Measurements from ENCODE around the gene BTG4. TPM values are rescaled to one million over a fixed set of nuclear protein-coding genes. Genes with fewer than 3 reads are reported as not detected.

BTG4 gene
- total and polyA plus RNA-seq, 2 donors (not counting 1 experiment from before 2014, with no cell fraction given) = not detected

DNA sequence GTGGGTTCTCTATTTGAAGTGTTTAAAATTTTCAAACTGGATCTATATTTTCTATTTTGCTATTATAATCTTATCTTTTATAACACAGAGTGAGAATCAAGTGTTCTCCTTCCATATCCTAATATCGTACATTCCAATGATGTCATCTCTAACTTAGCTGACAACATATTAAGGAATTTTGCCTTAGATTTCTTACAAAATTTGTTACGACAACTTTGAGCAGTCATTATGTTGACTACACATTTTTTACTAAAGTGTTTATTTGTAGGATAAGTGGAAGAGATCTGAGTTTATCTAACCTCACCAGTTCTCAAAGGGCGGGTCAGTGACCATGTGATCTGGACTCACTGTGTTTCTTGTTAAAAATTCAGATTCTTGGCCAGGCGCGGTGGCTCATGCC is 12.7 kb downstream of the BTG4 start:
- 90% methylated on average over 2 of the region's 5 CpGs for WGBS (ENCODE audit: insufficient coverage)
- intact Hi-C loops (cut with micrococcal nuclease) = no loop called here
- Mint-ChIP-seq H3K27me3 (peaks cover 41% of the 10 kb centered on the region), H3K9me3 (ENCODE audit: insufficient read depth) (no peaks in the 10 kb centered on the region), H3K4me1 (no peaks in the 10 kb centered on the region), H3K4me3 (no peak overlapping the region), H3K27ac (no peak overlapping the region)
- POLR2A ChIA-PET = no interaction called here
- Histone ChIP-seq H3K4me3 (ENCODE audit: control extremely low read depth in 1 of 5, extremely low read depth in 1 of 5, insufficient read depth in 1 of 5, low read depth in 2 of 5, low read length in 4 of 5) (no peak overlapping the region), H3K4me2 (replicated peaks; ENCODE audit: low read depth, low read length, poor library complexity, severe bottlenecking) (no peak overlapping the region), H3K27me3 (replicated peaks in 1 of 4; ENCODE audit: control extremely low read depth in 1 of 4, control insufficient read depth in 3 of 4, insufficient read depth in 4 of 4, low read length in 3 of 4) (peaks cover 0 to 11% (median 9%) of the 10 kb centered on the region in 4 experiments), H4K20me1 (ENCODE audit: control insufficient read depth, insufficient read depth, low read length, poor library complexity, severe bottlenecking) (no peaks in the 10 kb centered on the region), H3K36me3 (replicated peaks in 1 of 2; ENCODE audit: control extremely low read depth in 1 of 2, control insufficient read depth in 1 of 2, extremely low read depth in 1 of 2, insufficient read depth in 2 of 2, low read length in 1 of 2) (no peaks in the 10 kb centered on the region), H3K9ac (ENCODE audit: low read length) (no peak overlapping the region), H3K4me1 (ENCODE audit: control insufficient read depth in 2 of 2, insufficient read depth in 2 of 2, low read length in 2 of 2) (no peaks in the 10 kb centered on the region), H3K9me3 (ENCODE audit: control extremely low read depth in 1 of 3, control insufficient read depth in 2 of 3, insufficient read depth in 1 of 3, low read length in 2 of 3) (no peaks in the 10 kb centered on the region), H3K79me2 (ENCODE audit: control insufficient read depth, insufficient read depth, low read length) (no peaks in the 10 kb centered on the region), H3K27ac (ENCODE audit: low read length in 2 of 2) (no peak overlapping the region), H2AFZ (ENCODE audit: insufficient read depth, low read depth, low read length, poor library complexity, severe bottlenecking) (no peak overlapping the region)
- CTCF ChIA-PET = no interaction called here
- DNase-seq (no peak), ATAC-seq (ENCODE audit: low read depth) (no peak)
- TF ChIP-seq, protein P1, sequence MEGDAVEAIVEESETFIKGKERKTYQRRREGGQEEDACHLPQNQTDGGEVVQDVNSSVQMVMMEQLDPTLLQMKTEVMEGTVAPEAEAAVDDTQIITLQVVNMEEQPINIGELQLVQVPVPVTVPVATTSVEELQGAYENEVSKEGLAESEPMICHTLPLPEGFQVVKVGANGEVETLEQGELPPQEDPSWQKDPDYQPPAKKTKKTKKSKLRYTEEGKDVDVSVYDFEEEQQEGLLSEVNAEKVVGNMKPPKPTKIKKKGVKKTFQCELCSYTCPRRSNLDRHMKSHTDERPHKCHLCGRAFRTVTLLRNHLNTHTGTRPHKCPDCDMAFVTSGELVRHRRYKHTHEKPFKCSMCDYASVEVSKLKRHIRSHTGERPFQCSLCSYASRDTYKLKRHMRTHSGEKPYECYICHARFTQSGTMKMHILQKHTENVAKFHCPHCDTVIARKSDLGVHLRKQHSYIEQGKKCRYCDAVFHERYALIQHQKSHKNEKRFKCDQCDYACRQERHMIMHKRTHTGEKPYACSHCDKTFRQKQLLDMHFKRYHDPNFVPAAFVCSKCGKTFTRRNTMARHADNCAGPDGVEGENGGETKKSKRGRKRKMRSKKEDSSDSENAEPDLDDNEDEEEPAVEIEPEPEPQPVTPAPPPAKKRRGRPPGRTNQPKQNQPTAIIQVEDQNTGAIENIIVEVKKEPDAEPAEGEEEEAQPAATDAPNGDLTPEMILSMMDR (IDR thresholded peaks at IDR 0.05) = no peak
- no peak for TF ChIP-seq EZH2 (IDR thresholded peaks at IDR 0.05; ENCODE audit: borderline replicate concordance, insufficient read depth, low read depth, low read length, poor library complexity, severe bottlenecking)

DNA sequence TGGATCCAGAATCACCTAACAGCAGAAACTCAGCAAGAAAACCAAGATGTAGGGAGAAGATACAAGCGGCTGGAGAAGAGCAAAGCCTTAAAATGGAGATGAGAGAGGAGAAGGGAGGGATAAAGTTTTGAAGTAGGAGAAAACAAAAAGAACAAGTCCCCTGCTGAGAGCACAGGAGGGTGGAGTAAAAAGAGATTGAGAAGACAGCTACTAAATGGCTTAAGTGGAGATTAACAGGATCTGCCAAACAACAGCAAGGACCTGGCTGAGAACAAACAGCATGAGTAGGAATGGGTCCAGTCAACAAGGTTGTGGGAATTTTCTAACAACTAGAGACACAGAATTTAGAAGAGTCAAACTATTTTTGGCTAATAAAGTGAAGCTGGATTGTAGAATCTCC is 18.1 kb downstream of the BTG4 start:
- no peak overlapping the region for H3K4me3 ChIP-seq (ENCODE audit: control extremely low read depth in 1 of 5, extremely low read depth in 1 of 5, insufficient read depth in 1 of 5, low read depth in 2 of 5, low read length in 4 of 5)
- no peaks in the 10 kb centered on the region for H3K36me3 ChIP-seq (replicated peaks in 1 of 2; ENCODE audit: control extremely low read depth in 1 of 2, control insufficient read depth in 1 of 2, extremely low read depth in 1 of 2, insufficient read depth in 2 of 2, low read length in 1 of 2)
- no peaks in the 10 kb centered on the region for H3K4me1 Mint-ChIP-seq
- POLR2A ChIA-PET = no interaction called here
- H3K27ac ChIP-seq (ENCODE audit: low read length in 2 of 2) = no peak overlapping the region
- H3K79me2 ChIP-seq (ENCODE audit: control insufficient read depth, insufficient read depth, low read length) = no peaks in the 10 kb centered on the region
- no peak overlapping the region for H3K4me3 Mint-ChIP-seq
- H2AFZ ChIP-seq (ENCODE audit: insufficient read depth, low read depth, low read length, poor library complexity, severe bottlenecking) = no peak overlapping the region
- CTCF ChIA-PET = no interaction called here
- no peak overlapping the region for H3K9ac ChIP-seq (ENCODE audit: low read length)
- no peak overlapping the region for H3K27ac Mint-ChIP-seq
- H4K20me1 ChIP-seq (ENCODE audit: control insufficient read depth, insufficient read depth, low read length, poor library complexity, severe bottlenecking) = no peaks in the 10 kb centered on the region
- ATAC-seq (ENCODE audit: low read depth) (no peak), DNase-seq (no peak)
- intact Hi-C loops (cut with micrococcal nuclease) = no loop called here
- no peak overlapping the region for H3K4me2 ChIP-seq (replicated peaks; ENCODE audit: low read depth, low read length, poor library complexity, severe bottlenecking)
- H3K9me3 Mint-ChIP-seq (ENCODE audit: insufficient read depth) = no peaks in the 10 kb centered on the region
- peaks cover 0 to 15% (median 2%) of the 10 kb centered on the region in 4 experiments for H3K27me3 ChIP-seq (replicated peaks in 1 of 4; ENCODE audit: control extremely low read depth in 1 of 4, control insufficient read depth in 3 of 4, insufficient read depth in 4 of 4, low read length in 3 of 4)
- no peak for TF ChIP-seq EZH2 (IDR thresholded peaks at IDR 0.05; ENCODE audit: borderline replicate concordance, insufficient read depth, low read depth, low read length, poor library complexity, severe bottlenecking)
- TF ChIP-seq, protein P1 (IDR thresholded peaks at IDR 0.05) = no peak
- no peaks in the 10 kb centered on the region for H3K4me1 ChIP-seq (ENCODE audit: control insufficient read depth in 2 of 2, insufficient read depth in 2 of 2, low read length in 2 of 2)
- WGBS (ENCODE audit: insufficient coverage) = no CpG with 5 or more reads among the region's 1 CpG
- H3K27me3 Mint-ChIP-seq = peaks cover 38% of the 10 kb centered on the region
- no peaks in the 10 kb centered on the region for H3K9me3 ChIP-seq (ENCODE audit: control extremely low read depth in 1 of 3, control insufficient read depth in 2 of 3, insufficient read depth in 1 of 3, low read length in 2 of 3)

Data from B cell (primary cell).